ENCODE data around the gene NUP214. TPM values are rescaled to one million over a fixed set of nuclear protein-coding genes. Genes with fewer than 3 reads are reported as not detected.

The NUP214 gene
- total RNA-seq = 18.5 and 37.2 TPM in 2 replicates

DNA sequence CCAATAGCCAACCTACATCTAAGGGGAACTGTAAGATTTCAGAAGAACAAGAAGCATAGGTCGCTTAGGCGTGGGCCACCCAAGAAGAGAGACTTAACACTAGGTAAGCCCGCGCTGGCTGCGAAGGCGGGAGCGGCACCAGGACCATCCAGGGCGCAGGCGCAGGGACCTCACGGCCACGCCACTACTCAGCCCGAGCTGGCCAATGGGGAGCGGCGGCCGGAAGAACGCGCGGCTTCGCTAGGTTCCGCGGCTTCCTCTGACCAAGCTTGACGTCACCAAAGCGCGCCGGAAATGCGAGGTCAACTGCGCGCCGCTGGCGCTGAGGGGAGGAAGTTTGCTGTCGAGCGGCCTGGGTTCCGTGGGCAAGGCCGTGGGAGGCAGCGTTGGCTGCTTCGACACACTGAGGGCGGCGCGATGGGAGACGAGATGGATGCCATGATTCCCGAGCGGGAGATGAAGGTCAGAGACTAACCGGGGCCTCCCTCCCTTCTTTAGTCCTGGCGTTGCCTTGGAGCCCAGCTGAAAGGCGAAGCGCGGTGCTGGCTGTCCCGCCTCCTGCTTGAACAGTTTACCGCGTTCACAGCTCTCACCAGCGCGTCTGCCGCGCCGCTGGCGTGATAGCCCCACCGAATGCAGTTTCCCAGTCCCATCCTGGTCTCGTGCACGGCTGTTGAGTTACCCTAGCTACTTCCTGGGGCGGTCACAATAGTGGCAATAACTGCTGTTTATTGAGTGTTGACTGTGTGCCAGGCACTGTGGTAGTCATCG is at the start of gene NUP214:
NUP214 (plus strand) TSS at position 299 of the 771 bp plus-strand sequence; CDS start at position 418, 119 bp downstream.
- TF ChIP-seq, protein P1, sequence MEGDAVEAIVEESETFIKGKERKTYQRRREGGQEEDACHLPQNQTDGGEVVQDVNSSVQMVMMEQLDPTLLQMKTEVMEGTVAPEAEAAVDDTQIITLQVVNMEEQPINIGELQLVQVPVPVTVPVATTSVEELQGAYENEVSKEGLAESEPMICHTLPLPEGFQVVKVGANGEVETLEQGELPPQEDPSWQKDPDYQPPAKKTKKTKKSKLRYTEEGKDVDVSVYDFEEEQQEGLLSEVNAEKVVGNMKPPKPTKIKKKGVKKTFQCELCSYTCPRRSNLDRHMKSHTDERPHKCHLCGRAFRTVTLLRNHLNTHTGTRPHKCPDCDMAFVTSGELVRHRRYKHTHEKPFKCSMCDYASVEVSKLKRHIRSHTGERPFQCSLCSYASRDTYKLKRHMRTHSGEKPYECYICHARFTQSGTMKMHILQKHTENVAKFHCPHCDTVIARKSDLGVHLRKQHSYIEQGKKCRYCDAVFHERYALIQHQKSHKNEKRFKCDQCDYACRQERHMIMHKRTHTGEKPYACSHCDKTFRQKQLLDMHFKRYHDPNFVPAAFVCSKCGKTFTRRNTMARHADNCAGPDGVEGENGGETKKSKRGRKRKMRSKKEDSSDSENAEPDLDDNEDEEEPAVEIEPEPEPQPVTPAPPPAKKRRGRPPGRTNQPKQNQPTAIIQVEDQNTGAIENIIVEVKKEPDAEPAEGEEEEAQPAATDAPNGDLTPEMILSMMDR (conservative IDR thresholded peaks at IDR 0.05; ENCODE audit: low read depth, low read length) = no peak
- peak; percentile 64 for DNase-seq (ENCODE audit: low read depth)
- H3K4me3 ChIP-seq (ENCODE audit: low read depth, low read length) = peak within 1 kb of the TSS; percentile 89

GRCh38 chr9:131076347-131077195 is 48.8 kb upstream of the NUP214 start:
- TF ChIP-seq, protein P1 (conservative IDR thresholded peaks at IDR 0.05; ENCODE audit: low read depth, low read length) = no peak
- no peak overlapping the region for H3K4me3 ChIP-seq (ENCODE audit: low read depth, low read length)
- no peak for DNase-seq (ENCODE audit: low read depth)

GRCh38 chr9:131078427-131079366 is 46.7 kb upstream of the NUP214 start:
- H3K4me3 ChIP-seq (ENCODE audit: low read depth, low read length) = no peak overlapping the region
- DNase-seq (ENCODE audit: low read depth) = no peak
- TF ChIP-seq, protein P1 (conservative IDR thresholded peaks at IDR 0.05; ENCODE audit: low read depth, low read length) = no peak

DNA sequence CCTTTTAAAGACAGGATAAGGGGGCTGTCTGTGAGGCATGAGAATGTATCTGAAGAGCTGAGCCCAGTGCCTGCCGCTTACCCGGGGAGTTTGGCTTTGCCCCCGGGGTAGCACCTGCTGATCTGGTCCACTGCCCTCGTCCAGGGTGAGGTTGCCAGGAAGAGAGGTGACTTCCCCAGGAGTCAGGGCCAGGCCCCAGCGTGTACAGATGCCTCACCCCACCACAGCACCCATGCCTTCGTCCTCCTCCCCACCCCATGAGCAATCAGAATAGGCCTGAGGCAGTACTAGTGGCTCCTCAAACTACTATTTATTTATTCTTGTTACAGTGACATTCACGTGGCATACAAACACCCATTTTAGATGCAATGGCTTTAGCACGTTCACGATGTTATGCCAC is 44.8 kb upstream of the NUP214 start:
- H3K4me3 ChIP-seq (ENCODE audit: low read depth, low read length) = no peak overlapping the region
- TF ChIP-seq, protein P1 (conservative IDR thresholded peaks at IDR 0.05; ENCODE audit: low read depth, low read length) = no peak
- no peak for DNase-seq (ENCODE audit: low read depth)

GRCh38 chr9:131081868-131082267 is 43.5 kb upstream of the NUP214 start:
- DNase-seq (ENCODE audit: low read depth) = no peak
- H3K4me3 ChIP-seq (ENCODE audit: low read depth, low read length) = no peak overlapping the region
- TF ChIP-seq, protein P1 (conservative IDR thresholded peaks at IDR 0.05; ENCODE audit: low read depth, low read length) = no peak

GRCh38 chr9:131082774-131083512 is 42.4 kb upstream of the NUP214 start:
- TF ChIP-seq, protein P1 (conservative IDR thresholded peaks at IDR 0.05; ENCODE audit: low read depth, low read length) = peak; percentile 6
- no peak for DNase-seq (ENCODE audit: low read depth)

More at GRCh38 chr9:131082774-131083512, 42.4 kb upstream of the NUP214 start:
- no peak overlapping the region for H3K4me3 ChIP-seq (ENCODE audit: low read depth, low read length)
